GM12878 (cell line): ENCODE results near the gene ATP6V1G2.

Experiments
- CTCF ChIP-seq, 3 experiments: IDR thresholded peaks in 2 of 3; conservative IDR thresholded peaks in 1 of 3; 2 replicates each; pipeline ENCODE4 v1.5.1; 2011; ENCODE audit warnings: low read depth in 3 of 3, low read length in 3 of 3, mild to moderate bottlenecking in 3 of 3, control low read depth in 2 of 3, moderate library complexity in 2 of 3, inconsistent platforms in 1 of 3, mixed read lengths in 1 of 3; ENCODE audit not compliant: control insufficient read depth in 2 of 3, insufficient read depth in 1 of 3; ENCODE audit errors: extremely low read depth in 1 of 3
- PBX3 ChIP-seq: IDR thresholded peaks from 2 replicates; pipeline ENCODE4 v1.6.1; 2011; ENCODE audit warnings: mild to moderate bottlenecking, low read depth, low read length, moderate library complexity; ENCODE audit not compliant: insufficient replicate concordance
- POLR2A ChIP-seq: IDR thresholded peaks from 2 replicates; pipeline ENCODE4 v1.6.1; 2011; ENCODE audit warnings: low read depth, mild to moderate bottlenecking, low read length
- SIX5 ChIP-seq: IDR thresholded peaks from 2 replicates; pipeline ENCODE4 v1.6.1; 2011; ENCODE audit warnings: mild to moderate bottlenecking, low read depth, low read length, moderate library complexity; ENCODE audit not compliant: severe bottlenecking
- SMAD1 ChIP-seq: fragments of 450-650 bp; IDR thresholded peaks from 2 replicates; pipeline ENCODE4 v1.6.1; 2018; ENCODE audit warnings: mild to moderate bottlenecking, low read depth; ENCODE audit not compliant: partially characterized antibody
- SP1 ChIP-seq: IDR thresholded peaks from one replicate; pipeline ENCODE4 v1.6.1; 2011; ENCODE audit warnings: low read depth, low read length
- ZBTB33 ChIP-seq: fragments of 450-650 bp; IDR thresholded peaks from 2 replicates; pipeline ENCODE4 v1.6.1; 2017; ENCODE audit warnings: mild to moderate bottlenecking

- TF ChIP-seq PBX3 (no peak), CTCF (IDR thresholded peaks at IDR 0.05 in 2 of 3, conservative IDR thresholded peaks at IDR 0.05 in 1 of 3; ENCODE audit: control insufficient read depth in 2 of 3, extremely low read depth in 1 of 3, insufficient read depth in 1 of 3, low read depth in 3 of 3, low read length in 3 of 3) (no peak), POLR2A (peak; percentile 71), SMAD1 (no peak), ZBTB33 (no peak), SIX5 (no peak), SP1 (peak; percentile 53)
These were observed 48.6 kb downstream of the ATP6V1G2 start, which contains the start of gene MICB for GRCh38 chr6:31497531-31498476.
